Keratinocyte (primary cell): ENCODE data around the gene AAMP.

Experiments
- CTCF ChIP-seq, 3 experiments: IDR thresholded peaks in 1 of 3; conservative IDR thresholded peaks in 1 of 3; optimal IDR thresholded peaks in 1 of 3; 2 replicates in 2 of 3; 3 replicates in 1 of 3; pipeline versions ENCODE3 to v1.5.1; 2011; ENCODE audit warnings: low read length in 3 of 3, mild to moderate bottlenecking in 3 of 3, moderate library complexity in 2 of 3, control low read depth in 1 of 3, inconsistent platforms in 1 of 3; ENCODE audit not compliant: insufficient read depth in 2 of 3; ENCODE audit errors: extremely low read depth in 1 of 3
- EZH2 ChIP-seq: IDR thresholded peaks from one replicate; pipeline ENCODE4 v1.6.1; 2012; ENCODE audit warnings: inconsistent platforms, mild to moderate bottlenecking, low read length, moderate library complexity

- no peak for TF ChIP-seq EZH2
- TF ChIP-seq CTCF (optimal IDR thresholded peaks at IDR 0.05 in 1 of 3, IDR thresholded peaks at IDR 0.05 in 1 of 3, conservative IDR thresholded peaks at IDR 0.05 in 1 of 3; ENCODE audit: extremely low read depth in 1 of 3, insufficient read depth in 2 of 3, low read length in 3 of 3), result no peak
Measured at GRCh38 chr2:218223046-218223445, 46.9 kb downstream of the AAMP start.
